KG1 (cell line): ENCODE measurements around the gene SPDEF.

ENCODE experiments used
- DNase-seq: peaks from one replicate; lab custom pipeline; 2025; lab: John Stamatoyannopoulos, UW

Gene SPDEF

DNA sequence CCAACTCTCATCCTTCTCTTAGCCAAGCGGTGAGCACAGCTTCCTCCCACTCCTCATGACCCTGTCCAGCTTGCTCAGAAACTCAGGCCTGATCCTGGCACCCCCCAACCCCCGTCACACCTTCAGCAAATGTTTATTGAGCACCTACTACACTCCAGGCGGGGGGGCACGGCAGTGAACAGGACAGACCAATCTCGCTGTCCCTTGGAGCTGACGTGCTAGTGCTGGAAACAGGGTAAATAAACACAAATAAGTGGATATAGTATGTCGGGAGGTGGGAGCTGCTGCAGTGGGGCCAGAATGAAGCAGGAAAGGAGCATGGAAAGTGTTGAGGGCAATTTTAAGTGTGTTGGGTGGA, 7.4 kb upstream of the SPDEF start:
- DNase-seq, result no peak

DNA sequence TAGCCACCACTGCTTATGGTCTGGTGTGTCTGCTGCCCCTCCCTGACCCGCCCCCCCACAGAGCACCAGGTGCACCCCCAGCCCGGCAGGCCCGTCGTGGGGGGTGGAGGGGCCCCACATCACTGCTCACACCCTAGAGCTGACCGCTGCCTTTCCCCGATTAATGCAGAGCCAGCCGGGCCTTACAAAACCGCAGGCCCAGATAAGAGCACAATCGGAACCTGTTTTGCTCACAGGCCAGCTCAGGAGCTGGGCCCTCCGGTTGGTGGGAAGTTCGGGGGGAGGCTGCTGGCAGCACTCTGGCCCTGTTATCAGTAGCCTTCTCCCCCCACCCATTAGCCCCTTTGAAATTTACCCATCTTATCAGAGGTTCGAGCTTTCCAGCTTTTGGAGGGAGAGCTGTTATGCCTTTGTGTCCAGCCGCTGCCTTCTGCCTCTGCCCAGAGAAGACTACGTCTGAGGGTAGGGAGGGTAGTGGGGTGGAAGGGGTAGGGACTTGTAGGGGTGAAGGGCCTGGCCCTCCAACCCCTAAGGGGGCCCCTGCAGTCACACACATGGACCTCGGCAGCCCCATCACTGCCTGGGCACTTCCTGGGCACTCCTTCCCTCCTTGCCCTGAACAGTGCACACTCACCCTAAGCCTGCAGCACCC, 6.9 kb upstream of the SPDEF start:
- no peak for DNase-seq

DNA sequence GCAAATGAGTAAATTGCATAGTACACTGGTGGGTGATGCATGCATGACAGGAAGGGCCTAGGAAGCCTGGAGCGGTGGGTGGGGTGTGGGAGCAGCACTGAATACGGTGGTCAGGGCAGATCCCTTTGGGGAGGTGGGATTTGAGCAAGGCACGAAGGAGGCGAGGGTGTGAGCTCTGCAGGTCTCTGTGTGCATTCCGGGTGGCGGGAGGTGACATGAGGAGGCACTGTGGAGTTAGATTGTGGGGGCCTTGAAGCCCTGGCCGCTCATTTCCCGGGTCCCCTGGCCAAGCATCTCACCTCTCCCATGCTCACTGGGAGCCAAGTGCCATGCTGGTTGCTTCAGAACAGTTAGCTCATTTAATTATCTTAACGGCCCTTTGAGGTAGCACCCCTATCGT, 6.2 kb upstream of the SPDEF start:
- DNase-seq, result no peak

DNA sequence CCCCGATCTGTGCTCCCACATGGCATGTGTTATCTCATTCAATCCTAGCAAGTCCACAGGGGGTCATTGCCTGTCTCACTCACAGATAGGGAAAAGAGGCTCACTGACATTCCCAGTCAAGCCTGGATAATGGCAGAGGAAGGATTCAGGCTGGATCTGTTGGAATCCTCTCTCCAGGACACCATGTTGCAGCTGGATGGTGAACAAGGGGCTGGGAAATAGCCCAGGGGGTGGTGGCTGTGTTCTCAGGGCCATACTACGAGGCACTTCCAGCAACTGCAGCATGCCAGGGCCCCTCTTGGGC, 5.0 kb upstream of the SPDEF start:
- no peak for DNase-seq

DNA sequence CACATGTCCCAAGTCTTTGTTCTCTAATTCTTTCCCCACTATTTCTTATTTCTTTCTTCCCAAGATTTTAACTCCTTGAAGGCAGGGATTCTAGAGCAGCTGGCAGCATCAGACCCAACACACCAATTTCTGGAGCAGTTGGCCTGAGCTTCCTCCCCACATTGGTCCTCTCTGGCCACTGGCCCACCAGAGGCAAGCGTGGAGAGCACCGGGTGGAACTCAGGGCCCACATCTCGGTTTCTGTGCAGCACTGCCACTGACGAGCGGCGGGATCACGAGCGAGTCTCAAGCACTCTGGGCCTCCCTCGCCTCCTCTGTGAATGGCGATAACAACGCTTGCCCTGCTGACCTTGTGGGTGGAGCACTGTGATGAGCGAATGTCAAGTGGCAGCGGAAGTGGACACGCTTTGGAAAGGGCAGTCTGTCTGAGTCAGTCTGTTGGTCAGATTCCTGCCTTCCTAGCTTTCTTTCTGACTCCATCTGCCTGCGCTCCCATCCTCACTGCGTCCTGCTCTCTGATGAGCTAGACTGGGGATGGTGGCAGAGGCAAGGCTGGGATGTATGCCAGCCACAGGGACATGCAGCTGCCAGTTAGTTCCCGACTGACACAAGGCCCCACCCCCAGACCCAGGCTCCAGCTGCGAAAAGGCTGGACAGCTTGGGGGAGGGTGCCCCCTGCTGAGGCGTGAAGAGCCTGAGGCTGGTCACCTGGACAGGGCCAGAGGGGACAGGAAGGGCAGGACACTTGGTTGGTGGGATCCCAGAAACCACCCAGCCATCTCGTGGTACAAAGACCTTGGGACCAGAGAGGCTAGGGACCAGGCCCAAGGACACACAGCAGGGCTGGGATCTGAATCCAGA, 4.5 kb upstream of the SPDEF start:
- DNase-seq, result no peak

DNA sequence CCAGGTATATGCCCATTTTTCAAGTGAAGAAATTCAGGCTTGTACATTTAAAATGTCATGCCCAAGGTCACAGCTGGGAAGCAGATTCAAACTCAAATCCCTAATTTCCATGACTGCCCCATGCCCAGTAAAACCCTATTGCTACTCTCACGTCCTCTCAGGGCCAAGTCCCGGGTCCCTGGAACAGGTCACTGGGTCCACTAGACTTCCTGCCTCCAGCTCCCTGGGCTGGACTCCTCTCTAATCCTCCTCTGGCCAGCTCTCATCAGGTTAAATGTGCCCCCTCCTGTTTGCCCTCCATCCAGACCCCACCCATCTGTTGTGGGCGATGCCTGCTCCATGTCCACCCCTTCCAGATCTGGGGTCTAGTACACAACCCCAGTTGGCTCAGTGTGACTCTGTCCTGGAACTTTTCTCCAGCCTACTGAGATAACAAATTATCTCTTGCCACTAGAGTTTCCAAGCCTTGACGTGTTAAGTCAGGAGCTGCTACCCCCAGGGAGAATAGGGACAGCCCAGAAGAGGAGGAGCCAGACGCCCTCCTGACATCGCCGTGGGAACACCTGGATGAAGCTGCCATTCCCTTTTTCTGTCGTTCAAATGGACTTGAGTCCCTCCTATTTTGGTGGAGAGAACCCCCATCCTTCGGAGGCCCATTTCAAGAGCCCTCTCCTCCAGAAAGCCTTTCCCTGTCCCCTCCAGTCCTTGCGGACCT, 3.7 kb upstream of the SPDEF start:
- DNase-seq, result no peak

DNA sequence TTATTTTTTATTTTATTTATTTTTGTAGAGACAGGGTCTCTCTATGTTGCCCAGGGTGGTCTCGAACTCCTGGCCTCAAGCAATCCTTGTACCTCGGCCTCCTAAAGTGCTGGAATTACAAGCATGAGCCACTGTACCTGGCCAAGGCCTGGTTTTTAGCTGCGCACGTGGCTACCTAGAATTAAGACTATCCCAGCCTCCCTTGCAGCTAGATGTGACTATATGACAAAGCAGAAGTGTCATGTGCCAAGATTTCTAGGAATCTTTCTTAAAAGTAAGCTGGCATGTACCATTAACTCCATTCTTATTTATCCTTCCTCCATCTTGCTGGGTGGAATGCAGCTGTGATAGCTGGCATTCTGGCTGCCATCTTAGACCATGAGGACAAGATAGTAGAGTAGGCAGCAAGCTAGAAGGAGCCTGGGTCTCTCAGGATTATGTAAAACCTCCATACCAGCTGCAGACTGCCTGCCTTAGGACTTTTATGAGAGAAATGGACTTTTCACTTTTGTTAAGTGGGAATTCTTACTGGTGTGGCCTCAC, 2.1 kb upstream of the SPDEF start:
- no peak for DNase-seq

DNA sequence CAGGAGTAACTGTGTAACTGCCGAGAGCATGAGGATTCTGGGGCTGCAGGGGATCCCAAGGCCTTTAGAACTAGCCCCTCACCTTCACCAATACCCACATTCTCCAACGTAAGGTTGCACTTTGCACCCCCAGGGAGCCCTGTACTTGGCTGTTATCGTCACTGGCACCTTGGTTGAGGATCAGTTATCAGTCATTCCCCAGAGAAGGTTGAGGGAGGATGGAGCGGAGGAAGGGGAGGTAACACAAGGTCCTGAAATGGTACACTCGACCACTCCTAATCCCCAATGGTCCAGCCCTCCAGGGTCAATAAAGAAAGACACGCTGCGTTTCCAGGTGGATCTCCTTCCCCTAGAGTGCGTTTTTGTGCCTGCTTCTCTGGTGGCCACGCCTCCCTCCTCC, 1.1 kb upstream of the SPDEF start:
- no peak for DNase-seq

DNA sequence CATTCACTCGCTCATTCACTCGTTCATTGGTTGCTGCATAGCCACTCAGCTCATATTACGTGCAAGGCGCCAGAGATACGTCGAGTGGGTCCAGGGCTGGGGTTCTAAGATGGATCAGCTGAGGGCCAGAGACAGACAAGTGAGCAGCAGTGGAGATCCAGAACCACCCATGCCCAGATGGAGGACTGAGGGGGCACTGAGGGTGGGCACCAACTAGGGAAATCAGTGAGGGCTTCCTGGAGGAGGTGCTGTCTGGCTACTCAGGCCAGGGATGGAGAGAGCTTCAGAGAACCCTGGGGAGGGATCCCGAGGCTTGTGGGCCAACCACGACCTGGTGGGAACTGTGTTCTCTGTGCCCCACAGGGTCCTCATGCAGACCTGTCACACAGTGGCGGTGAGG, 364 bp upstream of the SPDEF start:
- no peak for DNase-seq

DNA sequence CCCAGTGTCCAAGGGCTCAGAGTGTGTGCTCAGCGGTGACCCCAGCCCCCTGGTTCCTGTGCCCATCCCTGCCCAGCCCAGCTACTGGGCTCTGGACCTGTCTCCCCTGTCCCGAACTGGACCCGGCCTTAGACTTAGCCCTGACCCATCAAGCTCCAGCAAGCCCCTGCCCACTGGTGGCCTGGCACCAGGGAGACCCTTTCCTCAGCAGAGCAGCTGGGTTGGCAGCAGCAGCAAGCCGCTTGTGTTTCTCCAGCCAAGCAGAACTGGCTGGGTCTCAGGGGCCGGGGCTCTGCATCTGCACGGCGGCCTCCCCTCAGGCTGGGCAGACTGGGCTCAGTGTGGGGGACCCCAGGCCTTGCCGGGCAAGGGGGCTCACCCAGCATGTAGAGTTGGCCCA, 801 bp downstream of the SPDEF start:
- no peak for DNase-seq

DNA sequence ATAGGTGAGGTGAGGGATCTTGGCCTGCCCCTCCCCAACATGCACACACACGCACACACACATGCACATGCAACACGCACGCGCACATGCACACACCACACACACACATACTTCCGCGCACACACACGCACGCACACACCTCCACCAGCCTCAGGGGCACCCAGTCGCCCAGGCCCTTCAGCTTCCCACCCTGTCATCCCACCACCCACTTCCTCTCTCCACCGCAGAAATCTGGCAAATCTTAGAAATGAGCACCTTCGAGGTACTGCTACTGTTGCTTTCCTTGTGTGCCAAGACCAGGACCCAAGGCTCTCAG, 1.2 kb downstream of the SPDEF start:
- DNase-seq, result no peak

DNA sequence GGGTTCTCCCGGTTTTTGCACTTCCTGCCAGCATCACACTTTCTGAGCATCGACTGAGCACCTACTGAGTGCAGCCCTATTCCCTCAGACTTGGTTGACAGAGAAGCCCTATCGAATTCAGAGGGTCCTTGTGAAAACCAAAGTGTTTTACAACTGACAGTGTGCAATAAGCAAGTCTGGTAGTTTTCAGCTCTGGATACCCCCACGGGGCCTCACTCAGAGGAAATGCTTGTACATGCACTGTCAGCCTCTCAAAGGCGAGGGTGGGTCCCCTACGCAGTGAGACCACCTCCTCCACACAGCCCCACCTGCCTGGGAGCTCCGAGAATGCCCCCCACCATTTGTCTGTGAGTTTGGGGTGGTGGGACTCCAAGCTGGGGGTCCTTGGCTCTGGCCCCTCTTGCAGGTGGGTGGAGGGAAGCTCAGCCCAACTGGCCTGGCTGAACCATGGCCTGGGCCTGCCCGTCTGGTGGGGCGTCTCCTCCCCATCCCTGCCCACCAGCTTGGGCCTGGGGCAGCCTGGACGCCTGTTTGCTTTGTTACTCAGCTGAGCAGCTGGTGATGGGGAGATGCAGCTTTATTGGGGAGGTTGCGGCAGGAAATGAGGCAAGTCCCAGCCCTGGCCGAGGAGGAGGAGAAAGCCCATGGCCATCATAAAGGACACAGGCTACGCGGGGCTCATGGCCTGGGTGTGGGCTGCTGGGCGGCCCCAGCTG, 1.7 kb downstream of the SPDEF start:
- DNase-seq, result no peak

DNA sequence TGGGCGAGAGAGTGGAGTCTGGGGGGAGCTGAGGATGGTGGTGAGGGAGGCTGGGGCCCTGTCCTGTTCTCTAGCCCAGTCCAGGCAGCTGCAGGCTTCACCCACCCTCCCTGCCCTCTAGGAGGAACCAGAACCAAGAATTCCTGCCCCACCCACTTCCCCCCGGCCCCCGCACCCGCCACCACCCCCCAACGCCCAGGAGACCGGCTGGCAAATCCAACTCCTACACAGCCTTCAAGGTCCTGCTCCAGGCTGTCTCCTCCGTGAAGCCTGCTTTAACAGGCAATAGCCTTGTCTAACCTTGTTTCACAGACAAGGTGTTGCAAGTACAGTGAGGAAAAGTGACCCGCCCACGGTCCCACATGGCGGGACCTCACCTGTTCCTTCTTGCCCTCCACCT, 2.4 kb downstream of the SPDEF start:
- DNase-seq, result no peak

DNA sequence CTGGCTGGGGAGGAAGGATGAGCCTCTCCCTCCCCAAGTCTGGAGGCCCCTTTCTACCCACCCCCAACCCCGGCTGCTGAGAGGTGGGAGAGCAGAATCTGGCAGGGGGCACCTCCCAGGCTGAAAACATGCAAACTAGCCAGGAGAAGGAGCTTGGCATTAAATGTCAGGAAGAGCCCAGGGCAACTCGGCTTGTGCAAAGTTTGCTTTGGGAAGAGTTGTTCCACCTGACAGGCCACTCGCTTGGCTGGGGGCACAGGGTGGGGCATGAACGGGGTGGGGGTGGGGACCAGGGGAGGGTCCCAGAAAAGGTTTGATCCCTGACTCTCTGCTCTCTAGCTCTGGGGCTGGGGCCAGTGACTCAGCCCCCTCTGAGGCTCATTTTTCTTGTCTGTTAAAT, 3.0 kb downstream of the SPDEF start:
- no peak for DNase-seq

DNA sequence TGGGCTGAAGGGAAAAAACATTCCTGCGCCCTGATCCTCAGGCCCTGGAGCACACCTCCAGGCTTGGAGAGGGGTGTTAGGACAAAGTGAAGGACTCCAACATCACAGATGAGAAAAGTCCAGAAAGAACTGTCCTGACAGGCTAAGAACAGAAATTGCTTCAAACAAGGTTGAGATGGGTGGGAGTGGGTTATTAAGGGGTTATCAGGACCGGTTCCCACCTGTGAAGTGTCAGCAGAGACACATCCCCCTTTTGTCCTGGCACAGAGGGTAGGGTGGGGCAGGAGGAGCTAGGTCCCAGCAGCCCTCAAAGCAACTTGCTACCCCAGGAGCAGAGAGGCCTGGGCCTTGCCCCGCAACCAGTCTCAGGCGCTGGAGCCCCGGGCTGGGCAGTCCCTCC, 3.5 kb downstream of the SPDEF start:
- DNase-seq, result no peak

DNA sequence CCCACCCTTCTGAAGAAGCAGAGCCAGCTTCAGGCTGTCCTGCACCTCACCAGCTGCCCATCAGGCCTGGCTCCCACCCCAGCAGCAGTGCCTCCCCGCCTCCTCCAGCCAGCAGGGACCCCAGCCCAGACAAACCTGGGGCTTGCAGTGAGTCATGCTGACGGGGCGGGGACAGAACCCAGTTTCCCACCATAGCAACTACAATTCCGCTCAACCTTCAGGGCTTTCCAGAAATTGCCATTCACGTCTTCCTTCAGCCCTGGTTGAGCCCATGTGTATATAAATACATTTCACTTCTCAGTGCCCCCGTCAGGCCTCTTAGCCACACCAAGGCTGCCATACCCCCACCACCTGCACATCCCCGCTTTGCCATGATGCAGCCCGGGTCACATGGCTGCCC, 4.4 kb downstream of the SPDEF start:
- no peak for DNase-seq

DNA sequence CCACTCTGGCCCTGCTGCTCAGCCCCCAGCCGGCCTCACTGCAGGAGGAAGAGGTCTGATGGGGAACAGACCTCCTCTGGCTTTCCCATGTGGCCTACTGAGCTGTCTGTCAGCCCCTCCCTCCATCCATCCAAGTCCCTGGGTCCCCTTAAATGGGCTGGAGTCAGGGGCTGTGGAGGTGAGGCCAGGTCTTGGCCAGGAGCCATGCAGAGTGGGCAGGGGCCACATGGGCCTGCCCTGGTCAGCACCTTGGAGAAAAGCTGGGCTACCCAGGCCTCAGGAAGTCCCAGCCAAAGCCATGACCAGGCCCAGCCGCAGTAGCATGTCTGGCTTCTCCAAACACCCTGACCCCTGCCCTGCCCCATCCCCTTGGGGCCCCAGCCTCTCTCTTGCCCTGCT, 6.3 kb downstream of the SPDEF start:
- no peak for DNase-seq

DNA sequence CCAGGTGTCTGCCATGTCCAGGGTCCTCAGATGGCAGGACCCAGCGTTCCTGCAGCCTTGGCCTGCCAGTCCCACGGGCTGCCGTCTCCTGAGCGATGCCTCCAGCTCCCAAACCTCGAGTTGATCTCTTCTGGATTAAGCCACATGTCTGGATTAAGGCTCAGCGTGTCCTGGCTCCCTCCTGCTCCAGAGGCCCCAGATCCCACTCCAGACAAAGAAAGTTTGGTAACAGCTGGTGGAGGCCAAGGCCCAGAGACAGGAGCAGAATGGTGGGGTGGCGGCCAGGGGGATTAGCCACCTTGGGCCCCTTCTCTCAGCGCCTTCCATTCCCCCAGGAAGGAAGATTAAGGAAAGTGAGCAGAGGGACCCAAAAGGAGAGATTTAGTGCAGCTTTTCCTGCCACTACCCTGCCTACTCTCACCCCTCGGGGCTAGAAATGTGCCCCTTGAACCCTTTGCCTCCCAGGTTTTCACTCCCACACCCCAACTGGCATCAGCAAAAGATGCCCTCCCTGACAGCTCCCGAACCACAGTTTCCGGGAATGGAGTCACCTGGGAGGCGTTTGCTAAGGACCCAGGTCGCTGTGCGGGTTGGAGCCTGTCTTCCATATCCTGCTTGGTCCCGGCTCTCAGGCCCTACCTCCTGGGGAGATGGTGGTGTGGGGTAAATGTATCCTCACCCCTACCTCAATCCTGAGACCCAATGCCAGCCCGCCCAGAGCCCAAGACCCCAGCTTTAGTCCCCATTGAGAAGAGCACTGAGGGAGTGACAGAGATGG, 6.9 kb downstream of the SPDEF start:
- DNase-seq, result no peak

DNA sequence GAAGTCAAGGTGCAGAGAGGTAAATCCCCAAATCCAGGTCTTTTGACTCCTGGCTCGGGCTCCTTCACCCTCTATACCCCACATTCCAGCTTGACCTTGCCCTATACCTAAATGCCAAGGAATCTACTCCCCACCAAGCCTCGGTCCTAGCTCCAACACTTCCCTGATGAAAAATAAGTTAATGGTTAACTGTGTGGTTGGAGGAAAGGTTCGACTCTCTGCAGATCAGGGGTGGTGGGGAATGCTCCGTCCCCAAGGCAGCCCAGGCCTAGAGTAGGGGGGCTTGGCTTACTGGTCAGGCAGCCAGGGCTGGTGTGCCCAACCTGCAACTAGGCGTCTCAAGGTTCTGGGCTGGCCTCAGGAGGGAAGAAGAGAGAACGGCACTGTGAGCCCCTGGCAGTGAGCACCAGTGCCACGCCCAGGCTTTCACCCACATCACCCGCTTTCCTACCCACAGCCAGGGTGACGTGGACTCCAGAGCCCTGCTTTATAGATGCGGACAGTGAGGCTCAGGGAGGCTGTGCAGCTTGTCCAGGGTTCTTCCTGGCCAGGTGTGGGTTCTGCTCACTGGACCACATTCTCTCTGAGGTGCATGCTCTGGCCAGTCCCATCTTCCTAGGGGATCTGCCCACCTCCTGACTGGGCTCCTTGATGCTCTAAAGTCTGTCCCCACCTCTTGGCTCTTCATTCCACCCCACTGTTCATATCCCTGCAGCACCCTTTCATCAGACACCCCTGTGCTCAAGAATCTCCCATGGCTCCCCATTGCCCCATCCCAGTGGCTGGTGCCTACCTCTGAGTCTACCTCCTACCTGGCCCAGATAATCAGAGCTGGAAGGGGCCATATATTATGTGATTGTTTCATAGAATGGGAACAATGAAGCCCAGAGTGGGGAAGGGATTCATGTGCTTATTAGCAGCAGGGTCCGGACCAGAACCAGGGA, 8.2 kb downstream of the SPDEF start:
- no peak for DNase-seq

DNA sequence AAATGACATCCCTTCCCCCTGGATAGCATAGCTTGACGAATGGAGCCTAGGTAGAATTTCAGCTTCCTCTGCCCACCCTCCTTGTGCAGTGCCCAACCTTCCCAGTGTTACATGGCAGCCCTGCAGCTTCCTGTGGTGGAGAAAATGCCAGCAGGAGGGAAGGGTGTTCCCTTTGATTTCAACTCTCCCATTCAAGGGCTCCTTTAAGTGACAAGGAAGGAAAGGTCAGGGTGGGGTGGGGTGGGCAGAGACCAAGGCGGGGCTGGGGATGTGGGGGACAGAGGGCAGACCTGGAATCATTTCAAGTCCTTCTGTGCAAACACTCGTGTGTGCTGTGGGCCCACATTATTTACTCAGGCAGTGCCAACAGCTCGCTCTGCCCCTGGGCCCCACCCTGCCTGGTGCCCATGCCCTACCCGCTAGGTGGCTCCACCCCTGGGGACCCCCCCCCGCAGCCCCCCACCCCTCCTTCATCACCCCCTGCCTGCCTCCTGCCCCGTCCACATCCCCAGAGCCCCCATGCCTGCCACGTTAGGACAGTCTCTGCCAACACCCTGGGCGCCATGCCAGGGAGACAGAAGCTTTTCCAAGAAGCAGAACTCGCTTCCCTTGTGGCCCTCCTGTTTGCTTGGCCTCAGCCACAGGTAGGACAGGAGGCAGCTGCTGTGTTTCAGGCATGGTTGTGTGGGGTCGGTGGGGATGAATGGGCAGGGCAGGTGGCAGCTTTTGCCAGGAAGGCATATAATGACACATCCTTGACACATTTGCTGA, 9.4 kb downstream of the SPDEF start:
- no peak for DNase-seq
